GM19351 (cell line): ENCODE data around the gene PDGFB.

Experiments
- ATAC-seq: cut with Tn5 transposase; IDR thresholded peaks from one replicate; pipeline ENCODE4 v1.9.1; 2021; ENCODE audit warnings: mild to moderate bottlenecking, moderate library complexity; ENCODE audit not compliant: unreplicated experiment

PDGFB gene

DNA sequence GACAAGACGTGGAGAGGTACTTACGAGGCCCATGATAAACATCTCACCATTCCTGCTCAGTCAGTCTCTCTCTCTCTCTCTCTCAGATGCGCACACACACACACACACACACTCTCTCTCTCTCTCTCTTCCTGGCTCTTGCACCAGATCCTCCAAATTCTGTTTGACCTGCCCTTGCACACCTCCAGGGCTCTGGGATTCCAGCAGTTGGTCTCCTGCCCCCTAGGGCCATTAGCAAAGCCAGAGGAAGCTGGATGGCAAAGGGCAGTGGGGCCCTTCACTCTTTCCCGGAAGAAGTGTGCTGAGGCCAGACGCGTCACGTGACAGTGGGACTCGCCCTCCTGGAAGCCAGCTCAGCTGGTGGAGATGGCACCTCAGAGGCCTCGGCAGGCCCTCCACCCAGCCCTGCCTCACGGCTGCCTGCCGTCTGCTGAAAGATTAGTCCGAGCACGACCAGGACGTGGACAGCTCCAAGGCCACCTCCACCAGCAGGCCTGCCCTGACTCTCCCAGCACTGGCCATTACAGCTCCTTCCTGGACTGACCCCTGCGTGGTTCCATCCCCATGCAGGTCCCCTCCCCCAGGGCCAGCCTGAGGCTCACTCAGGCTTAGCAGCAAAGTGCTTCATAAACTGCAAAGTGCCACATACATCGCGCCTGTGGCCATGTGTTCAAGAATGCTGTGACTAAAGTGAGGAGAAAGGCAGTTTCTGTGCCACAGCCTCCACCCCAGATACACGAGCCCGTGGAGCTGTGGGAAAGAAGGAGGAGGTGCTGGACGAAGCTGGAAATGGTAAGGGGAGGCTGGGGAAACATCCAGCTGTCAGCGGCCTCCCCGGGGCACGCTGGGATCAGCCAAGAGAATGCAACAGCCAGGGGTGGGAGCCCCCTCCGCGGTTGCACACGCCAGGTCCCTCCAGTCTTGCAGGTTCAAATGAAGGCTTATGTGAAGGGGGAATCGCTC is 3.7 kb downstream of the PDGFB start:
- ATAC-seq: no peak

DNA sequence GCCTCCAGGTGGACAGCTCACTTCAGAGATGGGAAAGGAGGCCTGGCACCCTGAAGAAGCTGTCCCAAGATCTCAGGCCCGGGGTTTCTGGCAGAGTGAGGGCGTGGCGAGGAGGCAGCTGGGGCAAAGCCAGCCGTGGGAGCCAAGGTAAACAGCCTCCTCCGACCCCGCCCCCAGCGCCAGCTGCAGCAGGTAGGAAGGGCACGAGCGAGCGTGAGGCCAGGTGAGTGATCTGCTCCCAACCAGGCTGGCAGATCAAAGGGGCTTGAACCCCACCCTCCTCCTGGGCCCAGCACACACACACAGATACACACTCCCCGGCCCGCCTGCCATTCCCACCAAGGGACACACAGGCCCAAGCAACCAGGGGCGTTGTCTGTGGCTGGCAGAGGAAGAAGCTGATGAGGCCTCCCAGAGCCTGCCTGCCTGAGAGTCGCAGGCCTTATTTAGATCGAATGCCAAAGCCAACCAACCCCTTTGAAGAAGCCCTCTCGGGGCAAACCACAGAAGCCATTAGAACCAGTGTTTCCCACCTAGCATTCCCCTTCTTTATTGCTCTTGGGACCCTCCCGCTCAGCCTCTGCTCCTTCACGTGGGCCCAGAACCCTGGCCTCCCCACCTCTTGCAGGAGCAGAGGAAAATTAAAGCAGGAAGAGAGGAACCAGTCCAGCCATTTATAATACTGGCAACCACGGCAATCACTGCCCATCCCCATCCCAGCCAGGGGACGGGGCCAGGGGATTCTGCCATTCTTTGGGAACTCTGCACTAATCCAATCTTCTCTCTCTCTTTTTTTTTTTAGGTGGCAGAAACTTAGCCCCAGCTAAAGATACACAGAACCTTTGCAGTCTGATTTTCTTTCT is 5.0 kb downstream of the PDGFB start:
- ATAC-seq: no peak

DNA sequence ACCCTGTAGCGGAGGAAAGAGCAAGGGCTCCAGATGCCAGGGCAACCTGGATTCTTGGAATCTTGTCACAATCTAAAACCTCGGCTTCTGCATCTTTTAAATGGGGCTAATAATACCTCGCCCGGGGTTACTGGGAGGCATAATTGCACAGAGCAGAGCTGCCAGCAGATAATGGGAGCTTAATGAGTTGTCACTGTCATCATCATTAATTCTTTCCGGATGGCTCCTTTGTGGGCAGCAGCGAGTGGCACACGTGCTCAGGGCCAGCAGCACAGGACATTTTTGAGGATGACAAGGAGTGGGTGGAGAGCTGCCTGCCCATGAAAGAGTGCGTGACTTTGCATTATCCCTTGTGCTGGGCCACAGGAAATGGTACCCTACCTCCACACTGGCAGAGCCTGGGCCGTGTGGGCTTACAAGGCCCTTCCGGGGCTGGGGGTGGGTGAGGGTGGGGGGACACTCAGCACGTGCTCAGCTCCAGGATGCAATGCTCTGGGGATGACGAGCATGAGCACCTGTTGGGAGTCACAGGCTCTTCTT is 5.7 kb downstream of the PDGFB start:
- no peak for ATAC-seq

DNA sequence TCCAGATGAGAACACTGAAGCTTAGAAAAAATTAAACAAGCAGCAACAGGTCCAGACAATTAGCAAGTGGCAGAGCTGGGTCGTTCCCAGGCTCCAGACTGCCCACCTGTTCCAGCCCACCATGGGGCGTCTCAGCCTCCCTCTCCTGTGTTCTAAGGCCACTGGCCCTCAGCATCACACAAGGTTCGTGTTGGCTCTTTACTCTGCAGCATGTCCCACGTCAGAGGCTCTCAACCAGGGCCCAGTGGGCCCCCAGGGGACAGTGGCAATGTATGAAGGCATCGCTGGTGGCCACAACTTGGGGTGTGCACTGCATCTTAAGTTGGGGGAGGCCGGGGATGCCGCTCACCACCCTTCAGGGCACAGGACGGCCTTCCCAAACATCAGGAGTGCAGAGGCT is 6.2 kb downstream of the PDGFB start:
- no peak for ATAC-seq

DNA sequence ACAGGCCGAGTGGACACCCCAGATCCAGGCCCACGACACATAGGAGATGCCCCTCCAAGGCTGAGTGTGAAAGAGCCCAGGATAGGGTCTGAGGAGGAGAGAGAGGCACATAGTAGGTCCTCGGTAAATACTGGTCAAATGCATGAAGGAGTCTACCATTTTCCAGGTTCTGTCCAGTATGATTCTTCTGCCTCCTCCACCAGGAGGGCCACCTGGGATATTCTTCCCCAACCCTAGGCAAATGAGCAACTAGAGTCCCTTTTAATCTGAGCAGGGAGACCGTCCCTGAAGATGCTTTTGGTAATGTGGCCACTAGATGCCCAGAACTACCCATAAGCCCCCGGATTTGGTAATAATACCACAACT is 6.7 kb downstream of the PDGFB start:
- no peak for ATAC-seq

DNA sequence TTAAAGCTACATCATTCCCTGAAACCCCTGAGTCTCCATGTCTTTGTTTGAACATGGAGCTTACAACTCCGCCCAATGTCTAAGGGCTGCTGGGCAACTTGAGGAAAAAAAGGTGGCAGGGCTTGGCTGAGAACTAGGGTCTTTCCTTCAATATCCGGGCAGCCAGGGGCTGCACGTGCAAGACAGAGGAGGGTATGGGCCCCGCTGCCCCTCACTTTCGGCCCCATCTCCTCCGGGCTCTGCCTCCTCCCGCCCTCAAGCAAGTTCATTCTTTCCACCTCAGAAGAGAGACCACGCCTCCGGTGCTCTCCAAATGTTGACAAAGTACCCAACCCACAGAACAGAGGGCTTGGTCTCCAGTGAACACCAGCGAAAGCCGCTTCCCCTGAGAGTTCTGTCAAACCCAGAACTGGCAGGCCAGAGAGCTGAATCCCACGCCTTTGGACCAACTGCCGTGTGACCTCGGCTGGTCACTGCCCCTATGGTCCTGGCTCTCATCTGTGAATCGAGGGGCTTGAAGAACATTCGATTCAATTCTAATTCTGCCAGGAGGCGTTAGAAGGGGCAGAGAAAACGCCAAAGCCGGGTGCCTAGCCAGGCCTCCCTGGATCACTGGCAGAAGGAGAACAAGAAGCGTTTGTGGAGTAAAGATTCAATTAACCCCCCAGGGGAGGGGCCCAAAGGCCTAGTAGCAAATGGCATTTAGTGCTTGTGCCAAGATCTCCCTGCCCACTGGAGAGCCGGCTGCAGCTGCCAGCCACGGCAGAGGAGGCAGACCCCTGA is 7.3 kb downstream of the PDGFB start:
- ATAC-seq: no peak

DNA sequence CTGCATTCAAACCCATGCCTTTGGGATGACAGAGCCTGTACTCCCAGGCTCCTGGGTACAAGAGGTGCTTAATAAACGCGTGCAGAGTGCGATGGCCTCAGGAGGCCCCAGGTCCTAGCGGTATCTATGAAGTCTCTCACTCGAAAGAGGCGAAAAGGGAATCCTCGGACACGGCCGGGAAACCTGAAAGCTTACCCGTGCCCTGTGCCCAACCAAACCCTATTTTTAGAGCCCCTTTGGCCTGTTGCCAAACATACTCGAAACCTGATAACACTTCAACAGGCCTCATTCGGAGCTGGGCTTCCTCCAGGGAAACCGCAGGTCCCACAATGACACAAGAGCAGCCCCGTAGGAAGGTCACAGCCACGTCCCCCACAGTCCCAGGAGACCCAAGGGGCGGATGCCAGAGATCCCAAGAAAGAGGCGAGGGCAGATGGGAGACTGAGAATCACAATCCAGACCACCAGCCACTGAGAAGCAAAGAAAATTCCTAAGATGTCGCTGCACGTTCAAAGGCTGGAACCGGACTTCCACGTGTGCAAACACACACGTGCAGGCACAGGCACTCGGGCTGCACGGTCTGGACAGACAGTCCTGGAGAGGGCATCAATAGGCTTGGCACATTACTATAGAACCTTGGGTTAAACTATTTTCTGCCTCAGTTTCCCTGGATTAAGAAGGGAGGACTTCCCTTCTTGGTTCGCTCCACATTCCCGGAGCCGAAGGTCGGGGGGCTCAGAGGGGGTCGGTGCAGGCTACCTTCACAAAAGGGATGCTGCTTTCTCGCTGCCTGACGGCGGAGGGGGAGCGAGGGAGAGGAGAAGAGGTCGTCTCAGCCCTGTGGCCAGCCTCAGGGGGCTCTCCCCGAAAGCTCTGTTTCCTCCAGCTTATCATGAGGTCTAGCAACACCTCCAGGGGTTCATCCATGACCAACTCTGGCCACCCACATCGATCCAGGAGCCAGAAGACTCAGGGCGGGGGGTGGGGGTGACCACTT is 8.2 kb downstream of the PDGFB start:
- ATAC-seq: no peak

DNA sequence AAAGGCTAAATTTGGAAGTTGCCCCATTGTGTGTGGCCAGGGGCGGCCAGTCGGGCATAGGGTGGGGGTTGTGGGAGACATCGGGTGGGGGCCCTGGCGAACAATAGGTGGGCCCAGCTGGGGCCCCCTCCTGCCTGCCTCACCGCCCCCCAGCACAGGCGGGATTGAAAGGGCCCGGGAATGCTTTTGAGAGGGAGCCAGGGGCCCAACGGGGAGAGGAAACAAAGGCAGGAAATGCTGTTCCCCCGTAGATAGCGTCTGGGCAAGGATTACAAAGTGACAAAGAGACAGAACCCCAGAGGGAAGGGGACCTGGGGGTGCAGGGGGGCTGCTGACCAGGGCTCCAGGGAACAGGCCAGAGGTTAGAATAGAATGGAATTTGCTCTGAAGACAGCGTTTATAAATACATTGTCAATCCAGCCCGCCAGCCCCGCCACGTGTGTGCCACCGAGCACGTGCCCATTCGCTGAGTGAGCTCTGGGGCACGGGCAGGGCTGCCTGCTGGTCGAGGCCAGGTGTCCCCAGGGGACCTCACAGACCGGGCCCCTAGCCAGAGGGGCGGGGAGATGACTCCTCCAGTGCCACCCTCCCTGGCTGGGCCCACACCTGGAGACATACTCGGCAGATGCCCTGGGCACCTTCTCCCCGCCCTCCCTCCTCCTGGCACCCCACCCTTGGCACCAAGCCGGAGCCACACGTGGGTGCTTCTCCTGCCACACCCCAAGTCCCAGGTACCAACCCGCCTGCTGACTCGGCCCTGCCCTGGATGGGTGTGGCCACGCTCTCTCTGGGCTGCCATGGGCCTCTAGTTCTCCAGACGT is 9.7 kb downstream of the PDGFB start:
- ATAC-seq: no peak

DNA sequence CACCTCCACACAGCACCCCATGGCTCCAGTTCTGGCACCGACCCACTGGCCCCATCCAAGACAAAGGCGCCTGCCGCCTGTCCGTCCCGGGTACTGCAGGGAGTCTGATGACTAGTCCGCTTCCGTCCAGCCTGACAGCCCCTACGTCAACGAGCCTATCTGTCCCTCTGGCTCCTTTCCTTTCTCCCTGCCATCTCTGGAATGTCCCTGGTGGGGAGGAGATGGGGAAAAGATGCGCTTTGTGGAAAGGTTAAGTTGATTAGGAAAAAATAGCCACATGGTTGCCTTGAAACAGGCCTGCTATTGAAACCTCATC is 10.4 kb downstream of the PDGFB start:
- no peak for ATAC-seq

DNA sequence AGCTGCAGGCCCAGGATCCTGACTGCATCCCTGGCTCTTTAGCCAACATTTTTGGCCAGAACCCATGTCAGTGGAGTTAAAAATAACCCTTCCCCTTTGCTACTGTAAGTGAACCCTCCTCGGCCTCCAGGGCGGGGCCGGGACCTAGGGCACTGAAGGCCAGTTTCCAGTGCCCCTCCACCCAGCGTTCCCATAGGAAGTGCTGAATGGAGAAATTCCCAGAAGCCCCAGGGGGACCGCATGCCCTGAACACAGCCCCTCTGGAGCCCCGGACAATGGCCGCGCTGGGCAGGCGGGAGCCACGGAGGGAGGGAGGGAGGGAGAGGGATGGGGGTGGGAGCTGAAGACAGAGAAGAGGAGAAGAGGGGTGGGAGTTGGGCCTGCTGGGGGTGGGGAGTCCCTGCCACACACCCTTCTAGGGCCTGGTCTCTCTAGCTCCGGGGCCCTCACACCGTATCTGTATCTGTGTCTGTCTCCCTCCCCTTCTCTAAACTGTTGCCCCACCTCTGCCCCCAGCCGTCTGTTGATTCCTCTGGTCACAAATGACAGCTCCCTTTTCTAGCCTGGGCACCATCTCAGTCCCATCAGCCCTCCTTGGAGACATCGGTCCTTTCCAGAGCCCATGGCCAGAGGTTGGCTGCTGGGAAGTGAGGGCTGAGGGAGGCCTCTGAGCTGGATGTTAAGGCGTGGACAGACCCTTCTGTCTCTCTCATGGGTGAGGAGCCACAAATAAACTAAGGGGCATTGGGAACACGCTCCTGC is 10.9 kb downstream of the PDGFB start:
- ATAC-seq: no peak

DNA sequence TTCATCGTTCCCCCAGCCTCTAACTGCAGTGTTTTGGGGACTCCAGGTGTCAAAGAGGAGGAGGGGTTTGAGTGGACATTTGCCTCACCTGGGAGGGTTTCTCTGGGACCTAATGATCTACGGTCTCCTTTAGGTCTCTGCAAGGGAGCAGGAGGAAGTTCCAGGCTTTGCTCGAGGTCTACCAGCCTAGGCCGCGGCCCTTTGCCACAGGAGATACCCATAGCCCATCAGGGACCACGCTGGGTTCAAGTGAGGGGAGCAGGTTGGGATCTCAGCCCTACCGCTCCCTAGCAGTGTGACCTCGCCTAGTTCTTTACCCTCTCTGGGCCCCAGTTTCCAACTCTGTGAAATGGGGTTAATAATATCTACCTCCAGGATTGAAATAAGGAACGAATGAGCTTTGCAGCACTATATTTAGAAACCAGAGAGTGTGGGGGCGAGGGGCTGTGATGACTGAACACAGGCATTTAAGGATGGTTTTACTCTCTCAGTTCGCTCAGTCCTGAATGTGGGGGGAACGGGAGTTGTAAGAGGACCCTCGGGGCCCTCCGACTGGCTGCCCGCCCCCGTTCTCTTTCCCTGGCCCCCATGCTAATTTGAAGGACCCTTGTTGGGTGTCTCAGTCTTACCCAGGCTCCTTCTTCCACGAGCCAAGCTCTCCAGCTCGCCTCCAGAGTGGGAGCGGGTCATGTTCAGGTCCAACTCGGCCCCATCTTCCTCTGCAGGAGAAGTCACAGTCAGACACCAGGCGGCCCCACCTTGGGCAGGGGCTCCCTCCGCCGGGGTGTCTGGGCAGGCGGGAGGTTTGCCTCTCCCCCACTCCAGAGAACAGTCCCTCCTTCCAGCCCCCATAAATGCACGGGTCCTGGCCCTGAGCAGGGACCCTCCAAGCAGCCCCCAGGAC is 11.7 kb downstream of the PDGFB start:
- no peak for ATAC-seq

DNA sequence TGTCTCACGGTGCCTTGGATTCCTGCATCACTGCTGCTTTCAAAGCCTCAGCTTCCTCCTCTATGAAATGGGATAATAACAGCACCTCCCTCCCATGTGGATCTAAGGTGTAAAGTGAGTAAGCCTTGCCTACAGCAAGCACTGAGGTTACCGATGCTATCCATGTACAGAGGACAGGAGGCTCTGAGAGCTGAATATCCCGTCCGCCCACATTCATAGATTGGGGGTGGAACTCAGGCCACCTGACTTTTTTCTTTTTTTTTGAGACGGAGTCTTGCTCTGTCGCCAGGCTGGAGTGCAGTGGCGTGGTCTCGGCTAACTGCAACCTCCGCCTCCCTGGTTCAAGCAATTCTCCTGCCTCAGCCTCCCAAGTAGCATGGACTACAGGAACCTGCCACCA is 12.5 kb downstream of the PDGFB start:
- no peak for ATAC-seq

DNA sequence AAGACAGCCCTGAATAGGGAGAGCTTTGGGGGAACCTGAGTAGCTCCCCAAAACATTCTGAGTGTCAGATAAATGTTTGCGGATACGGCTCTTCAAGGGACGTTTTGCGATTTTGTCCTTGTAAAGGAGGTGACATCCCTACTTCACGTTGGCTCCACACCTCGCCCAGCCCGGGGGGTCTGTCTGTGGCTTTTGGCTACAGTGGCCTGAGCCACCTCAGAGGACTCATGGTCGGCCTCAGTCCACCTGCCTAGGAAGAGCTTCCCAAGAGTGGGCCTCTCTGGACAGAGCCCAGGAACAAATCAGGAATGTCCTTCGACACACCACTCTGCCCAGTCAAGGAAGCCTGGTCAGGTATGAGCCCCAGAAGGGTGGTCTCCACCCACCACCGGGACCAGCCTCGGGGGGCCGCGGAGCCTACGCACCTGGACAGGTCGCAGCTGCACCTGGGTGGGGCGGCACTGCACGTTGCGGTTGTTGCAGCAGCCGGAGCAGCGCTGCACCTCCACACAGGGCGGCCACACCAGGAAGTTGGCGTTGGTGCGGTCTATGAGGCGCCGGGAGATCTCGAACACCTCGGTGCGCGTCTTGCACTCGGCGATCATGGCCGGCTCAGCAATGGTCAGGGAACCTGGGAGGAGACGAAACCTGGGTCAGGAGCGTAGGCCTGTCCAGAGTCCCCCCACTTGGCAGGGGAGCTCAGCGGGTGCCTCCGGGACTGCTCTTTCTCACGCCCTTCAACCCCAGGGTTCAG is 13.4 kb downstream of the PDGFB start:
- no peak for ATAC-seq

DNA sequence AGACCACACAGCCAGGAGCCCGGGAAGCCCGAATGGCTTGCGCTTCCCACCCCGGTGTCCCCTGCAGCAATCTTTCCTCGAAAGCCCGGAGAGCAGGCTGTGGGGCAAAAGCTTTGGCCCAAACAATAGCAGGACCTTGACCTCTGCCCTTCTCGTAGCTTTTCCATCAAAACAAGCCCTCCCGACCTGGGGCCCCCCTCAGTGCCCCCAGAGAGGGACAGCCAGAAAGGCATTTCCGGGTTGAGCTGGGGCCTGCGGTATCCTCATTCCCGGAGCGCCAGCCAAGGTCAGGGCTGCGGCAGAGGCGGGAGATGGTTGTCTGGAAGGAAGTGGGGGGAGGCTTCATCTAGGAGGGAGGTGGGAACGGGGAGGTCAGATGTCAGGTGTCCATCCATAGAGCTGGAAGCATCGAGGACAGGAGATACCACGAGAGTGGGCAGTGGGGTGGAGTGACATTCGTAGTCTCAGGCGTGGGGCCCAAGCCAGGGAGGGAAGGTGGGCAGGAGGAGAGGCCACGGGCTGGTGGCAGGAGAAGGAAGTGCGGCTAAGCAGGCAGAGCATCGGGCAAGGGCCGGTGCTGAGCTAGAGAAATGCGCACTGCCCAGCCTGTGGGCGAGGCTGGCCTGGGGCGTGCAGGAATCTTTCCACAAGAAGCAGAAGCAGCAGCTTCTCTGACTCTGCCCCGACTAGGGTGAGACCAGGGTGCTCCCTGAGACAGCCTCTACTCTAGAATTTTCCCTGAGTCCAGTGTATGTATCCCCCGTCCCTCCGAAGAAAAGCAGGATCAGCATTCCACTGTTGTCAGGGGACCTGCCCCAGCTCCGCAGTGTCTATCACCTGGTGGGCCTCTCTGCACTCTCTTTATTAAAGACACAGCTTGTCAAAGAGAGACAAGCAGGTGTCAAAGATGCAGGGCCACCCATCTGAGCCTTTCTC is 14.3 kb downstream of the PDGFB start:
- no peak for ATAC-seq

DNA sequence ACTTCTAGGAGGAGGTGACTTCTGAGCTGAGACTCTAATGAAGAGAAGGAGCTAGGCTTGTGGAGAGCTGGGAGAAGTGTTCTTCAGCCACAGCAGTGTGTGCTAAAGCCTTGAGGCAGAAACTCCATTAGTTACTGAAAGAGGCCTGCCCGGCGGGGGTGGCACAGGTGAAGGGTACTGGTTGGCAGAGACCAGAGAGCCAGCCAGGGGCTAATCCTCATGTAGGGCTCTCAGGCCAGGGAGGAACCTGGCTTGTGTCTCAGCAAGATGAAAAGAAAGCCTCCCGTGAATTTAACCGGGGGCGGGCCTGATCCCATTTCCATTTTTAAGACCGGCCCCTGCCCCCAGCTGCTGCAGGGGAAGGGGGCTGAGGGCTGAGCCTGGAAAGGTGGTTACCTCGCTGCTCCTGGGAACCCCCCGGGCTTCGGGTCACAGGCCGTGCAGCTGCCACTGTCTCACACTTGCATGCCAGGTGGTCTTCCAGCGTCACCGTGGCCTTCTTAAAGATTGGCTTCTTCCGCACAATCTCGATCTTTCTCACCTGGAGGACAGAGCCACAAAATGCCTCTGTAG is 15.0 kb downstream of the PDGFB start:
- ATAC-seq: no peak
